Skin epidermis (tissue), 12 donors: ENCODE results near the gene FH.
A peak's percentile ranks its signal among the peaks of the same experiment; 100 is the strongest.

Experiments
- H3K27ac ChIP-seq, 21 experiments: fragments of 200-600 bp; sonication (generic) in 11 of 21; one replicate each; pipeline ENCODE4 v1.5.0; 2020; ENCODE audit warnings: mild to moderate bottlenecking in 3 of 21, inconsistent platforms in 2 of 21, moderate library complexity in 2 of 21
- H3K4me3 ChIP-seq, 7 experiments: fragments of 200-600 bp; sonication (generic) in 2 of 7; one replicate each; pipeline ENCODE4 v1.5.0; 2020; ENCODE audit warnings: inconsistent platforms in 2 of 7, mild to moderate bottlenecking in 2 of 7, moderate library complexity in 1 of 7

FH gene

DNA sequence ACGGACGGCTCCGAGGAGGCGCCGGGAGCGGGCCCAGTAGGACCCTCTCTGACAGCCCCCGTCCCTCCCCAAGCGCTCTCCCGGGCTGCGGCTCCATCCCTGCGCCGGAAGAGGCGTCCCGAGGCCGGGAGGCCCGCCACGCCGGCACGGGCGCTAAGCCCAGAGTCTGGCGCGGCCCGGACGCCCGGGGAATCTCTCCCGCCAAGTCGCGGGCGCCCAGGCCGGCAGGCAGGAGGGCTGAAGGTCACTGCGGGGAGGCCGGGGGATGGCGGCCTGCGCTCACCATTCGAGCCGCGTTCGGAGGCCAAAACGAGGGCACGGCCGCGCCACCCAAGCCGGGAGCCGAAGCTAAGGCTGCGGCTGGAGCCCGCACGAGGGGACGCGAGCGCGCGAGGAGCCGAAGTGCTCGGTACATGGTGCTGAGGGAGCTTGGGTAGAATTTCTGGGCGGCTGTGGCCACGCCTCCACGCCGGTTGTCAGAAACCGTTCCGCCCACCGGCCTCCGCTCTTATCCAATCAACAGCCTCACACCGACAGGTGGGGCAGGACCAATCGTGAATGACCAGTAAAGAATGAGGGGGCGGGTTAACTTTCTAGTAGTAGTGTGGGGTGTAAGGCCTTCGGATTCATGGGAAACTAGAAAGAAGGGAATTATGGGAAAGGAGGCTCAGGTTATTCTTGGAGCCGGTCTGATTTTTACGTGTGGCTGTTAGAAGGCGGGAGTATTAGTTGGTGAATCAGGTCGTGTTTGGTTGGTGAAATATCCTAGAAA lies at the start of gene FH:
Gene FH (minus strand): TSS at position 448 of the 772 bp plus-strand sequence. CDS start 33 bp downstream, at position 415.
- H3K4me3 ChIP-seq = peak within 1 kb of the TSS; percentile 62 to 95 (median 92)
- H3K27ac ChIP-seq = peak within 1 kb of the TSS; percentile 23 to 94 (median 89)

DNA sequence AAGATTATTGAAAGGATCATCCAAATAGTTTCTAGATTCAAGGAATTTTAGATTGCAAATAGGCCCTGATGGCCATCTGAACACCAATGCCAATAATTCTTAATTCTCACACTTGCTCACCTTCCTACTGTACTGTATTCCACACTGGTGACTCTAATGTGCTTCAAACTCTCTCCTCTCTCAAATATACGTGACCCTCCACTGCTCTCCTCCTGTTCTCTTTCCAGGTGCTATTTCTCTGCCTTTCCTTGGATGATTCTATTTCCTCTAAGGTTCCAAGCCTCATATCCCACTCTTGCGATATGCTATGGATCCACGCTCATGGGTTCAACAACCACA lies 41.3 kb upstream of the FH start:
- no peak overlapping the region for H3K27ac ChIP-seq
- H3K4me3 ChIP-seq = no peak overlapping the region

DNA sequence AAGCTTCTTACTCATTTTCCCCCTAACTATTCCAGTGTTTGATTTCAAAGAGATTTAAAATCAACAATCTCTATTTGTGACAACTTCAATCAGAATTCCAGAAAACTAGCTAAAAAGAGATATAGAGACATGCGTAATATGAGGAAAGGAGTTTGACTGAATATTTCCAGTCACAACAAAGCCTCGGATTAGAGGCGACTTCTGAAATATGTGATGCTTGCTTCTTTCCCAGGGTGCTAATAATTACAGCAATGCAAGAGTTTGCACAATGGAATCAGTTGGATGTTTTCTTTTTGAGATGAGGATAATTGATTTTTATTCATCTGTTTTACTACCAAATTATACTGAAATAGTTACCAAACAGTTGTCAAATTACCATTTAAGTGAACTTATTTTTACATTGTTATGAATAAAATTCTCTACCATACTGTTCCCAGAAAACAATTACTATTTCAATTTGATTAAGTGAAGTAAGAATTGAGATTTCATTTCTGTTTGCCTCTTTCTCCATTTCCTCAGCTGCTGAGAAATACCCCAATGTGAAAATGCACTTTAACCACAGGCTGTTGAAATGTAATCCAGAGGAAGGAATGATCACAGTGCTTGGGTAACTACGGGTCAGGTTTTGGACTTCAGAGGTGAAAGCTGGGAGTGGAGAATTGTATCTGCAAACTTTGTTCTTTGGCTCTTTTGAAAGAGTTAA lies 40.7 kb upstream of the FH start:
- Histone ChIP-seq H3K27ac (no peak overlapping the region), H3K4me3 (no peak overlapping the region)

DNA sequence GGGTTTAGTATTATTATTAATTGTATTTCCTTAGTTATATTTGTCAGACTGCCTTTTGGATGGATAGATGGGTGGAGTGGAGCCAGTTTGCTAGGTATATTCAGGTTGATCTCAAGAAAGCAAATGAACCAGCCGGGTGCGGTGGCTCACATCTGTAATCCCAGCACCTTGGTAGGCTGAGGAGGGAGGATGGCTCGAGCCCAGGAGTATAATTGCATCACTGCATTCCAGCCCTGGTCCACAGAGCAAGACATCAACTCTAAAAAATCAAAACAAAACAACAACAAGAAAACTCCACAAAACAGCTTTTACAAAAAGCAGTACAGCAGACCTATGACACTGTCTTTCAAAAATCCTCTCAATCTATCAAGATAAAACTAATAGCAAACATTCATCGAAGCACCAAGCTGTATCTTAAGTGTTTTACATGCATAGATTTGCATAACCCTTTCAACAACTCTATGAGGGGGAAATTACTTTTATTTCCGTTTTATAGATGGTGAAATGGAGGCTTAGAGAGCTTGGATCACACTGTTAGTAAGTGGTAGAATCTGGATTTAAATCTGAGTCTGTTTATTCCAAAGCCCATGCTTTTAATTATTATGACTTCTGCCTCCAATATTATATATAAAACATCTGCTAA lies 38.1 kb upstream of the FH start:
- no peak overlapping the region for H3K4me3 ChIP-seq
- H3K27ac ChIP-seq = no peak overlapping the region

DNA sequence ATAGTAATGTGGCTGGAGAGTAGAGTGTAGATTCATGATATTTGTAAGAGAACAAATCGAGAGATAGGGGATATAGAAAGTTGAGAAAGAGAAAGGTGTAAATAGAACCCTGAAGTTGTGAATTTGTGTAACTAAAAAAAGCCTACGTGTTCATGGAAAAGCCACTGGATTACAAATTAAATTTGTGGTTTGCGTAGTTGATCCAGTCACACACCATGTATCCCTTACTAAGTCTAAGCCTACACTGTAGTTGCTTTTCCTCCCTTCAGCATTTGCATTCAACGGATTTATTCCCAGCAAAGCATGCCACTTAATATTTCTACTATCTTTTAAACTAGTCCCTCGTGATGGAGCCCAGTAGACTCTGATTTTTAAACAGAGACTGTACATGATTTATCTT lies 37.5 kb upstream of the FH start:
- Histone ChIP-seq H3K4me3 (no peak overlapping the region), H3K27ac (no peak overlapping the region)

DNA sequence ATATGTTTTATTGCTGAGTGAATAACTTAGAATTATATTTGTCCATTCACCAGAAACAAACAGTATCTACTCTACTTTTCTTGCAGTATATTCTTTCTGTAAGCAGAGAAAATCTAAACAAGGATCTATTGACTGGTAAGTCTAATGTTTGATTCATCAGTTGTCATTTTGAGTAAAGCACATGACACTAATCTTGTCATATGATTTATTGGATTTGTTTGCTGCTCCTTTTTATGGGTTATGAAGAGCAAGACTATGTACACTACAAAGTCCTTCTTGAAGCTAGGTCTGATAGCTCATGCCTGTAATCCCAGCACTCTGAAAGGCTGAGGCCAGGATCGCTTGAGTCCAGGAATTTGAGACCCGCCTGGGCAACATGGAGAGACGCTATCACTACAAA lies 36.0 kb upstream of the FH start:
- no peak overlapping the region for H3K27ac ChIP-seq

DNA sequence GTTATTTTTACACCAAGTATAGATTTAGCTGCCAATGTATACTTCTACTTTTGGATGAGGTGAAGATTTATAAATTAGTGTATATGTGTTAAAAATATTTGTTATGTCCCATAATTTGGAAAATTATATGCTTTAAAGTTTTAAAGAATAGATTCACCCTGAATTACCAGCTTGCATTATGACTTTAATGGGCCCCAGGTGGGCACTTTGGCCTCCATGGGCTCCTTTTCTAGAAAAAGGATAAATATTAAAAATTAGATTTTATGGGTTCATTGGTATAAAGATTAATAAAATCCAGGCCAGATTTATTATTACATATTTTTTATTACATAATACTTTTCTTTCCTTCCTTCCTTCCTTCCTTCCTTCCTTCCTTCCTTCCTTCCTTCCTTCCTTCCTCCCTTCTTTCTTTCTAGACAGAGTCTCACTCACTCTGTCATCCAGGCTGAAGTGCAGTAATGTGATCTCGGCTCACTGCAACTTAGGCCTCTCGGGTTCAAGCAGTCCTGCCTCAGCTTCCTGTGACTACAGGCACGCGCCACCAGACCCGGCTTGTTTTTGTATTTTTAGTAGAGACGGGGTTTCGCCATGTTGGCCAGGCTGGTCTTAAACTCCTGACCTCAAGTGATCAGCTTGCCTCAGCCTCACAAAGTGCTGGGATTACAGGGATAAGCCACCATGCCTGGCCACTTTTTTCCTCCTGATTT lies 34.5 kb upstream of the FH start:
- no peak overlapping the region for H3K27ac ChIP-seq
- no peak overlapping the region for H3K4me3 ChIP-seq

More for the DNA sequence above, 36.0 kb upstream of the FH start:
- H3K4me3 ChIP-seq = no peak overlapping the region

DNA sequence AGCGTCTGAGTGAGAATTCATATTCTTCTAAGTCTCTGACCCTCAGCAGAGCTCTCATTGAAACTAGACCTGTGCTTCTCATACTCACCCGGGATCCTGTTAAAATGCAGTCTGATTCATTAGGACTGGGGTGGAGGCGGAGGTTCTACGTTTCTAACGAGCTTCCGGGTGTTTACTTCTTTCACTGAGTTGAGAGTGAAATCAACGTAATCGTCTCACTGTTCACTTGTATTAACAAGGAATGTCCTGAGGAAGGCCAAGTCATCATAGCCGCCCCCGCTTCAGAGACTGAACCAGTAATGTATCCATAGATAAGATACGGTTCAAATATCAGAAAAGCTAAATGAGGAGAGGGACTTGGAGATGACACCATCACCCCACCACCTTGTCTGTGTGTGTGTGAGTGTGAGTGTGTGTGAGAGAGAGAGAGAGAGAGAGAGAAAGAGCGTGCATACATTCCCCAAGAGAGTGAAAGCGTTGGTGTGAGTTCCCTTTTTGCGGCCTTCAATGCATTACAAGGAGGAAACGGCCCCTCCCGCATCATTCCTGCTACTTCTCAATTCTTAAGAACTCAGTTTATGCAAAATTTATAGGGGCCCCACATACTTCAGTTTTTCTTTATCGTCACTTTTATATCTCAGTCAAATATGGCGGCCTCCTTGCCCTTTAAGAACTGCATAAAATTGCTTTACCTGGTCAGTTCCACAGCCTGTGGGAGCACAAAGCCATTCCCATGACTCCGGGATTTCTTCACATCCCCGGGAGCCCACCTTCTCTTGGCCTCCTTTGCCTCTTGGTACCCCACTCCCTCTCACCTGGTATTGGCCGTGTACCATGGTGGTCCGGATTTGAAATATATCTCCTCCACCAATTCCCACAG lies 32.4 kb upstream of the FH start:
- H3K4me3 ChIP-seq = peak overlapping the region in 4 of 7 experiments; percentile 2 to 16 (median 10)
- H3K27ac ChIP-seq = peak overlapping the region in 12 of 21 experiments; percentile 16 to 69 (median 42)

DNA sequence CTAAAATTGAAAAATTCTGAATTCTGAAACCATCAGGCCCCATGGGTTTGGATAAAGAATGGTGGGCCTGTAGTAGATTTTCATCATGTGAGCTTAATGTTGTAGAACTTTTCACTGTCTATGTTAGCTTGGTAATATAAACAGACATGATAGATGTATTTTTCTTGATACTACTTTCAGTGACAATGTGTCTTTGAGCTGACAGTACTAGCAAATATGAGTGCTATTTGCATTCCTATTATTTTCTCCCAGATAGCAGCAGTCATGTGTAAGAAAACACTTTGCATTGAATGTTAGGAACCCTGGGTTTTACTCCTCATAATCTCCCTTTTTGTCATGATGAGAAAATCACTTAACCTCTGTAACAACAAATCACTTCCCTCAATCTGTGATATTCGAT lies 30.8 kb upstream of the FH start:
- Histone ChIP-seq H3K4me3 (no peak overlapping the region), H3K27ac (no peak overlapping the region)

DNA sequence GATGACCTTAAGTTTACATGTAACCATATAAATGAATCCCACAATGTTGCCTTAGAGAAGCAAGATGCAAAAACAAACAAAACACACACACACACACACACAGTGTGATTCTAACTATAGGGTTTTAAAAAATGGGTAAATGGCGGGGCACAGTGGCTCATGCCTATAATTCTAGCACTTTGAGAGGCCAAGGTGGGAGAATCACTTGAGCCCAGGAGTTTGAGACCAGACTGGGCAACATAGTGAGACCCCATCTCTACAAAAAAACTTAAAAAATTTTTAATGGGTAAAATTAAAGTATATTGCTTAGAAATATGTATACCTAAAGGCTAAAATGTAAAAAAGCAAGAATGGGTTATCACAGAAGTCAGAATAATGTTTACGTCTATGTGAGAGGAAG lies 28.5 kb upstream of the FH start:
- no peak overlapping the region for H3K4me3 ChIP-seq
- no peak overlapping the region for H3K27ac ChIP-seq

DNA sequence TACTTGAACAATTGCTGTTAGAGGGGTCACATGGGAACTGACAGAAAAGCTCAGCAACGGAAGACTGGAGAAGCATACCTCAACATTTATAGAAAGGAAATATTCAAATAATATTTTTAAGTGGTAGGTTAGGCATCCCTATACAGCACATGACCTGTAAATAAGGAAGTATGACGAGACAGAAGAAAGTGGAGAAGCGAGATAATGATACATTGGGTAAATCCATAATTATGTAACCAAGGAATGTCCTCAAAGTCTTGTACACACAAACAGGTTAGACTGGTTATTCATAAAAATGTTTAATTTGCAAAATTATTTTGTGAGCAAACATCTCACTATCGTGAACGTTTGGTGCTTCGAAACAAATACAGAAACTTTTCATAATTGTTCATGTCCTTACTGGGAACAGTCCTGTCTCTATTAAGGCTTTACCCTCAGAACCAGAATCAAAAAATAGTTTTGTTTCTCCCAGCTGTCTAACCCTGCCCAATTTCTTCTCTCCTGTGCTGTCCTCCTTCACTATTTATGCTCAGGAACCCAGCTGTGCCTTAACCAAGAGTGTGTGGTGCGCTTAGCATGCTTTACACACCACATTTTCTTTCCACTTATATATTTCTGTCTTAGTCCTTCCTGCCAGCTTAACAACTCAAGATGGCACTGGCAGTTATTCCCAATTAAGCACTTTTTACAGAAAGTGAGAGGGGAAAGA lies 22.8 kb upstream of the FH start:
- no peak overlapping the region for H3K4me3 ChIP-seq
- peak overlapping the region in 1 of 21 experiments; percentile 30 for H3K27ac ChIP-seq

DNA sequence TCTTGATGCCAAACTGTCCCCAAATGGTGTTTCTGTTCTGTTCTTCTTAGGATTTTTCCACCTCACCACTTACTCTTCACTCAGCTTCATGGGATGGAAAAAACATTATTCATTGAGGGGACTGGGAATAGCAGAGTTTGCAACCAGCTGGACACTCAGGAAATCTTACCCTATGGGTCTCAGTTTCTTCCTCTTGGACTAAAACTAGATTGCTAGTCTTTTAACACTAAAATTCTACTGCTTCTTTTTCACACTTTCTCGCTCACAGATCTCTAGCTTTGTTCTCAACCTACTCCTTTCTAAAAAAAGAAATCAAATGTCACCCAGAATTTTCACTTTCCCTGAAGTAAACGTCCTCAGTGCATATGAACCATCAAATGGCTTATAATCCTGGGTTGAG lies 17.4 kb upstream of the FH start:
- Histone ChIP-seq H3K4me3 (no peak overlapping the region), H3K27ac (no peak overlapping the region)

DNA sequence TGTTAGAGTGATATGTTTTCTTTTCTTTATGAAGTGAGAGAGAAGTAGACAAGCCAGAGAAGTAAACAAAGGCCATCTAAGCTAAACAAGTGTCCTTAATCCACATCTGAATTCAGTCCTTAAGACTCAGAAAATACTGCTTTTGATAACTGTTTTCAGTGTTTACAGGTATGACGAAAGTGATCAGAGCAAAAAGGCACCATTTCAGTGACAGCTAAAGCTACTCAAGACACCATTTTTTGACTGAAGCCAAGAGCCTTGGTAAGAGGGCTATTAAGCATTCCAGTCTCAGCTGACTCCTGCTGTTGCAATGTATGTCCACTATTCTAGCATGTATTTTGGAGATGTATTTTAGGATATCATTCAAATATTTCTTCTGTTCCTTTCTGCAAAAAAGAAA lies 16.7 kb upstream of the FH start:
- H3K4me3 ChIP-seq = no peak overlapping the region
- H3K27ac ChIP-seq = no peak overlapping the region

DNA sequence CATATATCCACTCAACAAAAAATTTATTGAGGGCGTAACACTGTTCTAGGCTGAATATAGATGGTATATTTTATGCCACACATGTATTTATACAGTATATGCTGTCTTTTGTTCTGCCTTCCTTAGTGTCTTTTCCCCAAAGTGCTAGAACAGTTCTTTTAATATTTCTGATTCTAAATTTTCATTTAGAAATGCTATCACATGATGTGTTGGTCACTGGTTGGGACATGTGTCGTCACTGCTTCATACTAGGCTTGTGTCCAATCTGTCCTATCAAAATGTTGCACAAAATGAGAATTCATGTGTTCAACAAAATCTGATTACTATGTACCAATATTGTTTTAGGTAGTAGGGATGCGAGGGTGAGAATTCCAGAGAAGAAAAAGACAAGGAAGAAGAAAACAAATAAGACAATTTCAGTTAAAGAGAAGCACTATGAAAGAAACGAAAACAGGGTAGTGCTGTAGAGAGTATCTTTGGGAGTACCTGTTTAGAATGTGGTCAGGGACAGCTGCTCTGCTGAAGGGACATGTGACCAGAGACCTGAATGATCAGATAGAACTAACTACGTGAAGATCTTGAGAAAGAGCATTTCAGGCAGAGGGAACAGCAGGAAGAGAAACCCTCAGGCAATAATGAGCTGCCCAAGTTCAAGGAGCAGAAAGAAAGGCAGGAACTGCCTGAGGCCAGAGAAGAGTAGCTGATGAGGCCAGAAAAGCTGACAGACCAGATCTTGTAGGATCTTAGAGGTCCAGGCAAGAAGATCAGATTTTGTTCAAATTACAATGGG lies 14.0 kb upstream of the FH start:
- H3K27ac ChIP-seq = peak overlapping the region in 3 of 21 experiments; percentile 0 to 72 (median 43)

DNA sequence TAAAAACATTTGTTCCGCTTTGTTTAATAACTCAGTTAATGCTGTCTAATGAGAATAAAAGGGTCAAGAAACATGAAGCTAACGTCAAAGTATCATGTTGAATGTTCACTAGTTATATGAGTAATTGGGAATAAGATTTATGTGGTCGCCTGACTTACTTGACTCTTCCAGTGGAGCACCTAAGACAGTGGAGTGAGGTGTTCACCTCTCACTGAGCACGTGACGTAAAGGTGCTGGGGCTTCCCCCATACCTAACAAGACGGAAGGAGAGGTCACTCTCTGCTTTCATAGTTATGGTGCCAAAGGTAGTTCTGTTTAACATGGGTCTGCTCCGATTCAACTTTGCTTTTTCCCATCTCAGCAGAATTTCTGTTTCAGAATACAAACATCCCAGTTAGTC lies 13.3 kb upstream of the FH start:
- no peak overlapping the region for H3K4me3 ChIP-seq
- peak overlapping the region in 6 of 21 experiments; percentile 0 to 80 (median 58) for H3K27ac ChIP-seq

More for the DNA sequence above, 14.0 kb upstream of the FH start:
- H3K4me3 ChIP-seq = no peak overlapping the region

DNA sequence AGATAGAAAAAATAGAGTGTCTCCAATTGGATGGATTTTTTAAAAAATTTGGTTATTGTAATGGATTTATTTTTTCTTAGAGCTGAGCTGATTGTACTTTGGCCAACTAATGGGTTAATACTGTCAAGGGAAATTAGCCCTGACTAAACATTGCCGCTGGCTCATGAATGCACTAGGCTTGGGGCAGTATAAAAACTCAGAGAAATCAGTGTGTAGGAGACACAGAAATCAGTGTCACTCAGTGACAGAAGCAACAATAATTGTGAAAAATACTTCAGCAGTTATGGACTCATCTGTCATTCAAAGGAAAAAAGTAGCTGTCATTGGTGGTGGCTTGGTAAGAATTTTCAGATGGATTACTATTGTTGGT lies 12.6 kb upstream of the FH start, which contains the start of gene KMO:
Gene KMO (plus strand): TSS at position 217 of the 370 bp plus-strand sequence. CDS start 67 bp downstream, at position 284.
- Histone ChIP-seq H3K4me3 (peak within 1 kb of the TSS; percentile 36 to 47 (median 42)), H3K27ac (peak within 1 kb of the TSS in 18 of 21 experiments; percentile 9 to 80 (median 53))
